Thyroid gland (tissue), 4 donors: Measurements from ENCODE around the gene RIPOR3.

Source experiments
- POLR2A ChIP-seq, 2 donors: fragments of 450-650 bp; IDR thresholded peaks; one replicate each; pipeline ENCODE4 v1.6.1; 2017; ENCODE audit warnings: antibody characterized with exemption in 2 of 2, mild to moderate bottlenecking in 2 of 2, moderate library complexity in 1 of 2
- TF ChIP-seq, protein P1 (sequence below), 6 experiments: fragments of 200-600 bp in 3 of 6; fragments of 450-650 bp in 3 of 6; sonication (generic) in 3 of 6; IDR thresholded peaks; one replicate each; pipeline ENCODE4 v1.5.1; 2016 to 2019; ENCODE audit warnings: antibody characterized with exemption in 6 of 6, mild to moderate bottlenecking in 2 of 6, inconsistent platforms in 1 of 6, moderate library complexity in 1 of 6

DNA sequence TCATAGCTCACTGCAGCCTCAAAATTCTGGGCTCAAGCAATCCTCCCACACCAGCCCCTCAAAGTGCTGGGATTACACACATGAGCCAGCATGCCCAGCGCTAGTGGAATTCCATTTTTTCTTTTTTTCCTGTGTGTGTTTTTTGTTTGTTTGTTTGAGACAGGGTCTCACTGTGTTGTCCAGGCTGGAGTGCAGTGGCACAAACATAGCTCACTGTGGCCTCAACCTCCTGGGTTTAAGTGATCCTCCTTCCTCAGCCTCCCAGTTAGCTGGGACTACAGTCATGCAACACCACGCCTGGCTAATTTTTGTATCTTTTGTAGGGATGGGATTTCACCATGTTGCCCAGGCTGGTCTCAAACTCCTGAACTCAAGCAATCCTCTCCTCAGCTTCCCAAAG lies 26.0 kb upstream of the RIPOR3 start:
- TF ChIP-seq, protein P1, sequence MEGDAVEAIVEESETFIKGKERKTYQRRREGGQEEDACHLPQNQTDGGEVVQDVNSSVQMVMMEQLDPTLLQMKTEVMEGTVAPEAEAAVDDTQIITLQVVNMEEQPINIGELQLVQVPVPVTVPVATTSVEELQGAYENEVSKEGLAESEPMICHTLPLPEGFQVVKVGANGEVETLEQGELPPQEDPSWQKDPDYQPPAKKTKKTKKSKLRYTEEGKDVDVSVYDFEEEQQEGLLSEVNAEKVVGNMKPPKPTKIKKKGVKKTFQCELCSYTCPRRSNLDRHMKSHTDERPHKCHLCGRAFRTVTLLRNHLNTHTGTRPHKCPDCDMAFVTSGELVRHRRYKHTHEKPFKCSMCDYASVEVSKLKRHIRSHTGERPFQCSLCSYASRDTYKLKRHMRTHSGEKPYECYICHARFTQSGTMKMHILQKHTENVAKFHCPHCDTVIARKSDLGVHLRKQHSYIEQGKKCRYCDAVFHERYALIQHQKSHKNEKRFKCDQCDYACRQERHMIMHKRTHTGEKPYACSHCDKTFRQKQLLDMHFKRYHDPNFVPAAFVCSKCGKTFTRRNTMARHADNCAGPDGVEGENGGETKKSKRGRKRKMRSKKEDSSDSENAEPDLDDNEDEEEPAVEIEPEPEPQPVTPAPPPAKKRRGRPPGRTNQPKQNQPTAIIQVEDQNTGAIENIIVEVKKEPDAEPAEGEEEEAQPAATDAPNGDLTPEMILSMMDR (IDR thresholded peaks at IDR 0.05) = no peak
- no peak for TF ChIP-seq POLR2A (IDR thresholded peaks at IDR 0.05)
